Esophagus squamous epithelium (tissue), 5 donors: ENCODE data around the gene STK24. TPM values are rescaled to one million over a fixed set of nuclear protein-coding genes. Genes with fewer than 3 reads are reported as not detected.

Source experiments
- DNase-seq: peaks from one replicate; lab custom pipeline; 2025; lab: John Stamatoyannopoulos, UW
- H3K27ac ChIP-seq, 4 donors: fragments of 200-600 bp; sonication (generic); one replicate each; pipeline ENCODE4 v1.5.1; 2016 to 2019; ENCODE audit warnings: mild to moderate bottlenecking in 1 of 4
- H3K27me3 ChIP-seq, 4 donors: fragments of 200-600 bp; sonication (generic); 1 replicate in 3 of 4; 2 replicates in 1 of 4; pipeline versions ENCODE4 v1.5.1 to v1.6.0; 2017 to 2021; ENCODE audit warnings: antibody characterized with exemption in 1 of 4
- H3K36me3 ChIP-seq, 3 donors: fragments of 200-600 bp; sonication (generic); one replicate each; pipeline ENCODE4 v1.5.1; 2016 to 2019
- H3K4me1 ChIP-seq, 3 donors: fragments of 200-600 bp; sonication (generic); one replicate each; pipeline ENCODE4 v1.5.1; 2017 to 2019
- H3K4me3 ChIP-seq, 4 donors: fragments of 200-600 bp; sonication (generic); 1 replicate in 3 of 4; 2 replicates in 1 of 4; pipeline ENCODE4 v1.5.1; 2016 to 2019; ENCODE audit warnings: mild to moderate bottlenecking in 2 of 4, moderate library complexity in 1 of 4
- H3K9me3 ChIP-seq, 3 donors: fragments of 200-600 bp; sonication (generic); one replicate each; pipeline ENCODE4 v1.5.1; 2016 to 2019
- CTCF ChIP-seq, 6 experiments: fragments of 450-650 bp in 4 of 6; fragments of 200-600 bp in 2 of 6; sonication (generic) in 2 of 6; IDR thresholded peaks; one replicate each; pipeline ENCODE4 v1.5.1; 2016 to 2019; ENCODE audit warnings: antibody characterized with exemption in 6 of 6, mild to moderate bottlenecking in 4 of 6, moderate library complexity in 4 of 6
- POLR2A ChIP-seq, 4 donors: fragments of 450-650 bp; IDR thresholded peaks; one replicate each; pipeline ENCODE4 v1.6.1; 2017; ENCODE audit warnings: antibody characterized with exemption in 4 of 4, mild to moderate bottlenecking in 4 of 4, moderate library complexity in 3 of 4
- WGBS, 2 donors: methylation state at CpG; one replicate each; pipeline ENCODE4 v1.1.5; 2018; 5-methylcytosine and 5-hydroxymethylcytosine counted together
- intact Hi-C: fragments of 100-400 bp; cut with DNase I; formaldehyde crosslinking; loops from one replicate; pipeline ENCODE4 v1.15.0; 2022
- total RNA-seq, 4 donors: library from RNA; depleted of rRNA; stranded (reverse); fragments of >200 nt; gene quantifications; one replicate each; pipeline ENCODE4 v1.1.0, GENCODE V29; 2016
- donor health status: DM: yes; HTN: yes; CAD: no.

Gene STK24
- total RNA-seq, 4 donors from 2014 or later, result 119 to 156 (median 130) TPM

- WGBS, 2 donors, result 22 to 56% methylated on average over 1 of the region's 1 CpG
Observed at GRCh38 chr13:98450026-98450425, 126.9 kb downstream of the STK24 start.

GRCh38 chr13:98449273-98449672 is 127.6 kb downstream of the STK24 start:
- peaks cover 6 to 81% (median 20%) of the 10 kb centered on the region in 3 donors for H3K36me3 ChIP-seq
- TF ChIP-seq POLR2A (IDR thresholded peaks at IDR 0.05) (no peak), CTCF (IDR thresholded peaks at IDR 0.05) (no peak)
- WGBS, 2 donors, result 87 to 90% methylated on average over 15 of the region's 16 CpGs
- DNase-seq, result no peak
- H3K27me3 ChIP-seq, result no peaks in the 10 kb centered on the region
- peaks cover 0 to 65% (median 34%) of the 10 kb centered on the region in 3 donors for H3K4me1 ChIP-seq
- no peaks in the 10 kb centered on the region for H3K9me3 ChIP-seq
- H3K4me3 ChIP-seq, result no peak overlapping the region
- intact Hi-C loops, result loop anchor here (5.0 kb wide), 2 partner anchors 203 to 223 kb away; no protein-coding TSS in a partner anchor
- peak overlapping the region in 3 of 4 donors; percentile 69 to 83 (median 79) for H3K27ac ChIP-seq

More at GRCh38 chr13:98450026-98450425, 126.9 kb downstream of the STK24 start:
- H3K9me3 ChIP-seq, result no peaks in the 10 kb centered on the region
- peak overlapping the region in 3 of 4 donors; percentile 69 to 83 (median 79) for H3K27ac ChIP-seq
- H3K36me3 ChIP-seq, result peaks cover 6 to 89% (median 20%) of the 10 kb centered on the region in 3 donors
- DNase-seq, result no peak
- no peak for TF ChIP-seq CTCF (IDR thresholded peaks at IDR 0.05)
- intact Hi-C loops, result no loop called here
- H3K27me3 ChIP-seq, result no peaks in the 10 kb centered on the region
- H3K4me3 ChIP-seq, result no peak overlapping the region
- peaks cover 0 to 71% (median 41%) of the 10 kb centered on the region in 3 donors for H3K4me1 ChIP-seq

GRCh38 chr13:98448642-98448928 is 128.3 kb downstream of the STK24 start:
- WGBS, 2 donors, result 83 to 84% methylated on average over 5 of the region's 5 CpGs
- Histone ChIP-seq H3K27ac (peak overlapping the region in 2 of 4 donors; percentile 69 to 83), H3K36me3 (peaks cover 6 to 77% (median 20%) of the 10 kb centered on the region in 3 donors), H3K27me3 (no peaks in the 10 kb centered on the region), H3K4me3 (no peak overlapping the region), H3K4me1 (peaks cover 0 to 59% (median 30%) of the 10 kb centered on the region in 3 donors), H3K9me3 (no peaks in the 10 kb centered on the region)
- intact Hi-C loops, result loop anchor here (5.0 kb wide), 2 partner anchors 204 to 224 kb away; no protein-coding TSS in a partner anchor
- no peak for DNase-seq
- TF ChIP-seq POLR2A (IDR thresholded peaks at IDR 0.05) (no peak), CTCF (IDR thresholded peaks at IDR 0.05) (peak in 1 of 6 experiments; percentile 2)

GRCh38 chr13:98447881-98448641 is 128.8 kb downstream of the STK24 start:
- H3K4me3 ChIP-seq, result no peak overlapping the region
- no peak for DNase-seq
- H3K9me3 ChIP-seq, result no peaks in the 10 kb centered on the region
- intact Hi-C loops, result loop anchor here (5.0 kb wide), 2 partner anchors 204 to 224 kb away; no protein-coding TSS in a partner anchor
- H3K27ac ChIP-seq, result peak overlapping the region in 1 of 4 donors; percentile 69
- H3K36me3 ChIP-seq, result peaks cover 5 to 72% (median 17%) of the 10 kb centered on the region in 3 donors
- H3K4me1 ChIP-seq, result peaks cover 0 to 59% (median 26%) of the 10 kb centered on the region in 3 donors
- no peak for TF ChIP-seq POLR2A (IDR thresholded peaks at IDR 0.05)
- peak in 4 of 6 experiments; percentile 42 to 54 (median 52) for TF ChIP-seq CTCF (IDR thresholded peaks at IDR 0.05)
- no peaks in the 10 kb centered on the region for H3K27me3 ChIP-seq
- 66 to 71% methylated on average over 19 to 23 of the region's 28 CpGs for WGBS, 2 donors

- intact Hi-C loops, result loop anchor here (5.0 kb wide), 2 partner anchors 205 to 225 kb away; no protein-coding TSS in a partner anchor
- Histone ChIP-seq H3K9me3 (no peaks in the 10 kb centered on the region), H3K4me3 (no peak overlapping the region), H3K27me3 (no peaks in the 10 kb centered on the region), H3K4me1 (peaks cover 0 to 58% (median 26%) of the 10 kb centered on the region in 3 donors), H3K27ac (peak overlapping the region in 2 of 4 donors; percentile 13 to 40), H3K36me3 (peaks cover 0 to 62% (median 9%) of the 10 kb centered on the region in 3 donors)
- DNase-seq, result no peak
- 89 to 100% methylated on average over 2 to 5 of the region's 5 CpGs for WGBS, 2 donors
- TF ChIP-seq CTCF (IDR thresholded peaks at IDR 0.05) (no peak), POLR2A (IDR thresholded peaks at IDR 0.05) (no peak)
Observed at GRCh38 chr13:98447130-98447529, 129.8 kb downstream of the STK24 start.
